DLD1 (cell line): ENCODE results near the gene RIF1.

Experiments used
- in situ Hi-C: cut with HindIII; loops from 2 replicates; pipeline ENCODE4 v1.10.0; 2017; ENCODE audit warnings: low sequenced_read_pairs

Gene RIF1

GRCh38 chr2:151409601-151410484 is at the start of gene RIF1:
RIF1 (plus strand) TSS chr2:151409902; CDS start chr2:151410424, 522 bp downstream.
- in situ Hi-C loops = no loop called here

- in situ Hi-C loops = no loop called here
Measured at GRCh38 chr2:151361674-151362370, 47.9 kb upstream of the RIF1 start.

GRCh38 chr2:151363709-151364108 is 46.0 kb upstream of the RIF1 start:
- in situ Hi-C loops = no loop called here

- in situ Hi-C loops = no loop called here
Measured at GRCh38 chr2:151367571-151367970, 42.1 kb upstream of the RIF1 start.

GRCh38 chr2:151374436-151374835 is 35.3 kb upstream of the RIF1 start:
- in situ Hi-C loops = no loop called here

GRCh38 chr2:151379169-151379568 is 30.5 kb upstream of the RIF1 start:
- in situ Hi-C loops = no loop called here

- in situ Hi-C loops = no loop called here
Measured at GRCh38 chr2:151380580-151381235, 29.0 kb upstream of the RIF1 start.

GRCh38 chr2:151381266-151381665 is 28.4 kb upstream of the RIF1 start:
- in situ Hi-C loops = no loop called here

GRCh38 chr2:151388011-151388410 is 21.7 kb upstream of the RIF1 start:
- in situ Hi-C loops = no loop called here

- in situ Hi-C loops = no loop called here
Measured at GRCh38 chr2:151391436-151391835, 18.3 kb upstream of the RIF1 start.

GRCh38 chr2:151394509-151394908 is 15.2 kb upstream of the RIF1 start:
- in situ Hi-C loops = no loop called here

- in situ Hi-C loops = no loop called here
Measured at GRCh38 chr2:151395509-151396374, 14.0 kb upstream of the RIF1 start.

- in situ Hi-C loops = no loop called here
Measured at GRCh38 chr2:151399981-151400380, 9.7 kb upstream of the RIF1 start.

GRCh38 chr2:151401149-151401548 is 8.6 kb upstream of the RIF1 start:
- in situ Hi-C loops = no loop called here

GRCh38 chr2:151403914-151404313 is 5.8 kb upstream of the RIF1 start:
- in situ Hi-C loops = no loop called here

- in situ Hi-C loops = no loop called here
Measured at GRCh38 chr2:151405376-151405775, 4.3 kb upstream of the RIF1 start.

GRCh38 chr2:151407281-151407680 is 2.4 kb upstream of the RIF1 start:
- in situ Hi-C loops = no loop called here

- in situ Hi-C loops = no loop called here
Measured at GRCh38 chr2:151408788-151409600, 708 bp upstream of the RIF1 start.

- in situ Hi-C loops = no loop called here
Measured at GRCh38 chr2:151410485-151410834, 758 bp downstream of the RIF1 start.

- in situ Hi-C loops = no loop called here
Measured at GRCh38 chr2:151417650-151418049, 7.9 kb downstream of the RIF1 start.
